HEK293 (cell line): ENCODE measurements around the gene LCN12.

ENCODE experiments used
- CTCF ChIA-PET: fragments of 350-600 bp; formaldehyde crosslinking; extraction: SDS; loops from one replicate; lab custom pipeline; 2021; ENCODE audit warnings: antibody characterized with exemption; lab: Yijun Ruan, JAX
- POLR2A ChIA-PET: fragments of 300-600 bp; formaldehyde crosslinking; extraction: SDS; loops from one replicate; lab custom pipeline; 2020; ENCODE audit warnings: antibody characterized with exemption, inconsistent platforms; lab: Yijun Ruan, JAX
- H3K27ac ChIP-seq: fragments of 200-500 bp; sonication (Bioruptor generic); 2 replicates; pipeline ENCODE4 v1.5.1; 2014; ENCODE audit warnings: low read depth, low read length, control low read depth, inconsistent platforms; ENCODE audit errors: extremely low read depth
- H3K36me3 ChIP-seq, 2 experiments: fragments of 200-500 bp in 1 of 2; sonication (Bioruptor generic) in 1 of 2; 1 replicate in 1 of 2; 2 replicates in 1 of 2; pipeline ENCODE4 v1.5.1; 2014 to 2017; ENCODE audit warnings: inconsistent platforms in 2 of 2, low read length in 2 of 2; ENCODE audit not compliant: control insufficient read depth in 2 of 2, insufficient read depth in 1 of 2
- H3K4me1 ChIP-seq: fragments of 200-500 bp; sonication (Bioruptor generic); 2 replicates; pipeline ENCODE4 v1.5.1; 2014; ENCODE audit warnings: mild to moderate bottlenecking, low read length, inconsistent platforms; ENCODE audit not compliant: control insufficient read depth, insufficient read depth
- H3K4me3 ChIP-seq: 2 replicates; pipeline ENCODE4 v1.5.1; 2011; ENCODE audit warnings: low read depth, mild to moderate bottlenecking, control low read depth, low read length, moderate library complexity
- H3K9me3 ChIP-seq: fragments of 200-500 bp; sonication (Bioruptor generic); 2 replicates; pipeline ENCODE4 v1.5.1; 2014; ENCODE audit warnings: low read depth, low read length, inconsistent platforms; ENCODE audit not compliant: control insufficient read depth, insufficient read depth
- KLF9 ChIP-seq: fragments of 450-650 bp; formaldehyde crosslinking; IDR thresholded peaks from 2 replicates; pipeline ENCODE4 v1.5.1; 2016; ENCODE audit warnings: missing biosample characterization, missing genetic modification characterization, low read depth
- OSR2 ChIP-seq: fragments of 450-650 bp; formaldehyde crosslinking; IDR thresholded peaks from 2 replicates; pipeline ENCODE4 v1.5.1; 2016; ENCODE audit warnings: missing biosample characterization, missing genetic modification characterization
- ZFP41 ChIP-seq: fragments of 450-650 bp; formaldehyde crosslinking; IDR thresholded peaks from 2 replicates; pipeline ENCODE4 v1.5.1; 2016; ENCODE audit warnings: missing biosample characterization, missing genetic modification characterization, borderline replicate concordance
- ZNF10 ChIP-seq: fragments of 450-650 bp; formaldehyde crosslinking; IDR thresholded peaks from 2 replicates; pipeline ENCODE4 v1.5.1; 2017; ENCODE audit warnings: missing biosample characterization, missing genetic modification characterization
- ZNF133 ChIP-seq: fragments of 450-650 bp; formaldehyde crosslinking; IDR thresholded peaks from 2 replicates; pipeline ENCODE4 v1.5.1; 2016; ENCODE audit warnings: missing biosample characterization, missing genetic modification characterization
- ZNF146 ChIP-seq: fragments of 450-650 bp; formaldehyde crosslinking; IDR thresholded peaks from 2 replicates; pipeline ENCODE4 v1.5.1; 2016; ENCODE audit warnings: missing biosample characterization, missing genetic modification characterization
- ZNF292 ChIP-seq: fragments of 450-650 bp; formaldehyde crosslinking; IDR thresholded peaks from 2 replicates; pipeline ENCODE4 v1.5.1; 2016; ENCODE audit warnings: low read depth, missing biosample characterization, missing genetic modification characterization, borderline replicate concordance
- ZNF341 ChIP-seq: fragments of 450-650 bp; formaldehyde crosslinking; IDR thresholded peaks from 2 replicates; pipeline ENCODE4; 2016; ENCODE audit warnings: low read depth, missing biosample characterization, missing genetic modification characterization
- ZNF624 ChIP-seq: fragments of 450-650 bp; formaldehyde crosslinking; IDR thresholded peaks from 2 replicates; pipeline ENCODE4 v1.5.1; 2017; ENCODE audit warnings: missing biosample characterization, missing genetic modification characterization
- TF ChIP-seq, protein P1 (sequence below): fragments of 450-650 bp; formaldehyde crosslinking; IDR thresholded peaks from 2 replicates; pipeline ENCODE4 v1.5.1; 2016; ENCODE audit warnings: missing biosample characterization, missing genetic modification characterization
- TF ChIP-seq, protein P2 (sequence below): fragments of 450-650 bp; formaldehyde crosslinking; IDR thresholded peaks from 2 replicates; pipeline ENCODE4 v1.5.1; 2016; ENCODE audit warnings: missing biosample characterization, missing genetic modification characterization
- TF ChIP-seq, protein P3 (sequence below): fragments of 450-650 bp; formaldehyde crosslinking; IDR thresholded peaks from 2 replicates; pipeline ENCODE4 v1.5.1; 2016; ENCODE audit warnings: missing biosample characterization, missing genetic modification characterization
- TF ChIP-seq, protein P4 (sequence below): fragments of 450-650 bp; formaldehyde crosslinking; IDR thresholded peaks from 2 replicates; pipeline ENCODE4 v1.5.1; 2016; ENCODE audit warnings: missing biosample characterization, missing genetic modification characterization

Gene LCN12

DNA sequence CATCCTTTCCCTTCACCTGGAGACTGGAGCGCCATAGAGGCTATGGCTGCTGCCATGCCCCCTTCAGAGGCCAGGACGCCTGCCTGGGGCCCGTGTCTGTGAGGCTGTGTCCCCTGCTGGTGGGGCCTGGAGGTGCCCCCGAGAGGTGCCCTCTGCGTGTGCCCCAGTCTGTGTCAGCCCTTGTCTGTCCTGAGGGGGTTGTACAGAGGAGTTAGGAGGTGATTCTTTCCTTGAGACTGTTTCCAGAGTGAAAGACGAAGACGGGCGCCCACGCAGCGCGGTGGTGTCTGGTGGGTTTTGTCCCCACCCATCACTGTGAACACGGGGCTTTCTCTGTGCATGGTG is 41.2 kb upstream of the LCN12 start:
- TF ChIP-seq, protein P1, sequence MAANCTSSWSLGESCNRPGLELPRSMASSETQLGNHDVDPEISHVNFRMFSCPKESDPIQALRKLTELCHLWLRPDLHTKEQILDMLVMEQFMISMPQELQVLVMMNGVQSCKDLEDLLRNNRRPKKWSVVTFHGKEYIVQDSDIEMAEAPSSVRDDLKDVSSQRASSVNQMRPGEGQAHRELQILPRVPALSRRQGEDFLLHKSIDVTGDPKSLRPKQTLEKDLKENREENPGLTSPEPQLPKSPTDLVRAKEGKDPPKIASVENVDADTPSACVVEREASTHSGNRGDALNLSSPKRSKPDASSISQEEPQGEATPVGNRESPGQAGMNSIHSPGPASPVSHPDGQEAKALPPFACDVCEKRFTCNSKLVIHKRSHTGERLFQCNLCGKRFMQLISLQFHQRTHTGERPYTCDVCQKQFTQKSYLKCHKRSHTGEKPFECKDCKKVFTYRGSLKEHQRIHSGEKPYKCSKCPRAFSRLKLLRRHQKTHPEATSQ (tag by site-specific recombination) = no peak
- TF ChIP-seq ZNF133 (tag by site-specific recombination) = no peak
- TF ChIP-seq ZNF341 = no peak
- no peak for TF ChIP-seq ZNF10
- no peak for TF ChIP-seq ZFP41 (tag by site-specific recombination)
- TF ChIP-seq ZNF292 (tag by site-specific recombination) = no peak
- no peak for TF ChIP-seq ZNF146 (tag by site-specific recombination)
- TF ChIP-seq, protein P2, sequence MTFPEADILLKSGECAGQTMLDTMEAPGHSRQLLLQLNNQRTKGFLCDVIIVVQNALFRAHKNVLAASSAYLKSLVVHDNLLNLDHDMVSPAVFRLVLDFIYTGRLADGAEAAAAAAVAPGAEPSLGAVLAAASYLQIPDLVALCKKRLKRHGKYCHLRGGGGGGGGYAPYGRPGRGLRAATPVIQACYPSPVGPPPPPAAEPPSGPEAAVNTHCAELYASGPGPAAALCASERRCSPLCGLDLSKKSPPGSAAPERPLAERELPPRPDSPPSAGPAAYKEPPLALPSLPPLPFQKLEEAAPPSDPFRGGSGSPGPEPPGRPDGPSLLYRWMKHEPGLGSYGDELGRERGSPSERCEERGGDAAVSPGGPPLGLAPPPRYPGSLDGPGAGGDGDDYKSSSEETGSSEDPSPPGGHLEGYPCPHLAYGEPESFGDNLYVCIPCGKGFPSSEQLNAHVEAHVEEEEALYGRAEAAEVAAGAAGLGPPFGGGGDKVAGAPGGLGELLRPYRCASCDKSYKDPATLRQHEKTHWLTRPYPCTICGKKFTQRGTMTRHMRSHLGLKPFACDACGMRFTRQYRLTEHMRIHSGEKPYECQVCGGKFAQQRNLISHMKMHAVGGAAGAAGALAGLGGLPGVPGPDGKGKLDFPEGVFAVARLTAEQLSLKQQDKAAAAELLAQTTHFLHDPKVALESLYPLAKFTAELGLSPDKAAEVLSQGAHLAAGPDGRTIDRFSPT (tag by site-specific recombination) = no peak
- no peak for TF ChIP-seq OSR2 (tag by site-specific recombination)
- TF ChIP-seq, protein P3, sequence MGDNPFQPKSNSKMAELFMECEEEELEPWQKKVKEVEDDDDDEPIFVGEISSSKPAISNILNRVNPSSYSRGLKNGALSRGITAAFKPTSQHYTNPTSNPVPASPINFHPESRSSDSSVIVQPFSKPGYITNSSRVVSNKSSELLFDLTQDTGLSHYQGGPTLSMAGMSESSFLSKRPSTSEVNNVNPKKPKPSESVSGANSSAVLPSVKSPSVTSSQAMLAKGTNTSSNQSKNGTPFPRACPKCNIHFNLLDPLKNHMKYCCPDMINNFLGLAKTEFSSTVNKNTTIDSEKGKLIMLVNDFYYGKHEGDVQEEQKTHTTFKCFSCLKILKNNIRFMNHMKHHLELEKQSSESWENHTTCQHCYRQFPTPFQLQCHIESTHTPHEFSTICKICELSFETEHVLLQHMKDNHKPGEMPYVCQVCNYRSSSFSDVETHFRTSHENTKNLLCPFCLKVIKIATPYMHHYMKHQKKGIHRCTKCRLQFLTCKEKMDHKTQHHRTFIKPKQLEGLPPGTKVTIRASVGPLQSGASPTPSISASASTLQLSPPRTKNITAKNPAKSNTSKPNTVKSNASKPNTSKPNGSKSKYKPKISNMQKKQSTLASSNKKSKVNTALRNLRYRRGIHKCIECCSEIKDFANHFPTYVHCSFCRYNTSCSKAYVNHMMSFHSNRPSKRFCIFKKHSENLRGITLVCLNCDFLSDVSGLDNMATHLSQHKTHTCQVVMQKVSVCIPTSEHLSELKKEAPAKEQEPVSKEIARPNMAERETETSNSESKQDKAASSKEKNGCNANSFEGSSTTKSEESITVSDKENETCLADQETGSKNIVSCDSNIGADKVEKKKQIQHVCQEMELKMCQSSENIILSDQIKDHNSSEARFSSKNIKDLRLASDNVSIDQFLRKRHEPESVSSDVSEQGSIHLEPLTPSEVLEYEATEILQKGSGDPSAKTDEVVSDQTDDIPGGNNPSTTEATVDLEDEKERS (tag by site-specific recombination) = no peak
- TF ChIP-seq, protein P4, sequence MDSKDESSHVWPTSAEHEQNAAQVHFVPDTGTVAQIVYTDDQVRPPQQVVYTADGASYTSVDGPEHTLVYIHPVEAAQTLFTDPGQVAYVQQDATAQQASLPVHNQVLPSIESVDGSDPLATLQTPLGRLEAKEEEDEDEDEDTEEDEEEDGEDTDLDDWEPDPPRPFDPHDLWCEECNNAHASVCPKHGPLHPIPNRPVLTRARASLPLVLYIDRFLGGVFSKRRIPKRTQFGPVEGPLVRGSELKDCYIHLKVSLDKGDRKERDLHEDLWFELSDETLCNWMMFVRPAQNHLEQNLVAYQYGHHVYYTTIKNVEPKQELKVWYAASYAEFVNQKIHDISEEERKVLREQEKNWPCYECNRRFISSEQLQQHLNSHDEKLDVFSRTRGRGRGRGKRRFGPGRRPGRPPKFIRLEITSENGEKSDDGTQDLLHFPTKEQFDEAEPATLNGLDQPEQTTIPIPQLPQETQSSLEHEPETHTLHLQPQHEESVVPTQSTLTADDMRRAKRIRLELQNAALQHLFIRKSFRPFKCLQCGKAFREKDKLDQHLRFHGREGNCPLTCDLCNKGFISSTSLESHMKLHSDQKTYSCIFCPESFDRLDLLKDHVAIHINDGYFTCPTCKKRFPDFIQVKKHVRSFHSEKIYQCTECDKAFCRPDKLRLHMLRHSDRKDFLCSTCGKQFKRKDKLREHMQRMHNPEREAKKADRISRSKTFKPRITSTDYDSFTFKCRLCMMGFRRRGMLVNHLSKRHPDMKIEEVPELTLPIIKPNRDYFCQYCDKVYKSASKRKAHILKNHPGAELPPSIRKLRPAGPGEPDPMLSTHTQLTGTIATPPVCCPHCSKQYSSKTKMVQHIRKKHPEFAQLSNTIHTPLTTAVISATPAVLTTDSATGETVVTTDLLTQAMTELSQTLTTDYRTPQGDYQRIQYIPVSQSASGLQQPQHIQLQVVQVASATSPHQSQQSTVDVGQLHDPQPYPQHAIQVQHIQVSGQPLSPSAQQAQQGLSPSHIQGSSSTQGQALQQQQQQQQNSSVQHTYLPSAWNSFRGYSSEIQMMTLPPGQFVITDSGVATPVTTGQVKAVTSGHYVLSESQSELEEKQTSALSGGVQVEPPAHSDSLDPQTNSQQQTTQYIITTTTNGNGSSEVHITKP (tag by site-specific recombination) = no peak
- H3K9me3 ChIP-seq = no peaks in the 10 kb centered on the region
- no peaks in the 10 kb centered on the region for H3K4me1 ChIP-seq
- H3K4me3 ChIP-seq = no peak overlapping the region
- H3K36me3 ChIP-seq = peaks cover 10 to 78% of the 10 kb centered on the region in 2 experiments; a peak in 2 of 3 replicates
- CTCF ChIA-PET = interaction anchor here (0.6 to 1.2 kb wide), 3 partner anchors 9 to 471 kb away, joined by 3 read pairs; no protein-coding TSS in a partner anchor
- POLR2A ChIA-PET = no interaction called here
- H3K27ac ChIP-seq = no peak overlapping the region

DNA sequence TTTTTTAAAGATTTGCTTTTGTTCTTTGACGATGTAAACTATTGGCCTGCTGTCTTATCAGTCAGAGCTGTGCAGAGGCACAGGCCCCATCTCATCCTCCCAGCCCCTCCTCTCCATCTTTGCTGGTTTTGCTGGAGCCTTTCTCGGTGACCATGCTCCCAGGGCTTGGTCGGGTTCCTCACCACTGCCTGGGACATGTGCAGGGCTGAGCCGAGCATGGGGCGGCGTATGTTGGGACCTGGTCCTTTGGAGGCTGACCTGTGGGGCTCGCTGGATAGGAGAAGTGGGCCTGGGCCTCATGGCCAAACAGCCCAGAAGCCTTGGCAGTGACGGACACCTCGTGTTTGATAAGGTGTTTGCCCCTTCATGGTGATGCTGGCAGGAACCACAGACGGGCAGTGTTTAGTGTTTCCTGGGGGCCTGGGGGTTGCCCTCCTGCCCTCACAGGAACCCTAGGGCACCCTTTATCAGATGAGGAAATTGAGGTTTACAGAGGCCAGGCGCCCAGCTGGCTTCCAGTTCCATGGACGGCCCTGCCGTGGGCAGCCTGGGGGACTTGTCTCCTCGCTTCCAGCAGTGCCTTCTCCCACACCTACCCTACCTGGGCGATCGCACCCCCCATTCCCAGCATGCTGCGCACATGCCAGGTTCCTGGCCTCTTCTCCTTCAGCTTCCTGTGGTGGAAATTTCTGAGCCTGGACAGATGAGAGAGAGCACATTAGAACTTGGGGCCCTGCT is 38.2 kb upstream of the LCN12 start:
- CTCF ChIA-PET = interaction anchor here (0.5 kb wide), 1 partner anchor 174 kb away, joined by 4 read pairs; no protein-coding TSS in a partner anchor
- no peak for TF ChIP-seq KLF9 (tag by site-specific recombination)
- no peak for TF ChIP-seq ZNF624 (tag by site-specific recombination)
- TF ChIP-seq, all 188 proteins: peak for 0
- POLR2A ChIA-PET = no interaction called here

More for the DNA sequence above, 38.2 kb upstream of the LCN12 start:
- Histone ChIP-seq H3K4me3 (no peak overlapping the region), H3K36me3 (peaks cover 9 to 76% of the 10 kb centered on the region in 2 experiments; a peak in 2 of 3 replicates), H3K9me3 (no peaks in the 10 kb centered on the region), H3K27ac (no peak overlapping the region), H3K4me1 (no peaks in the 10 kb centered on the region)
